Tibial nerve (tissue), 3 donors: ENCODE measurements around the gene TAF4.

Source experiments
- CTCF ChIP-seq, 5 experiments: fragments of 200-600 bp in 3 of 5; fragments of 450-650 bp in 2 of 5; sonication (generic) in 3 of 5; IDR thresholded peaks; one replicate each; pipeline ENCODE4 v1.5.1; 2016 to 2019; ENCODE audit warnings: antibody characterized with exemption in 5 of 5, mild to moderate bottlenecking in 3 of 5, moderate library complexity in 2 of 5
- POLR2A ChIP-seq, 2 donors: fragments of 450-650 bp; IDR thresholded peaks; one replicate each; pipeline ENCODE4 v1.6.1; 2017; ENCODE audit warnings: antibody characterized with exemption in 2 of 2, mild to moderate bottlenecking in 2 of 2, moderate library complexity in 2 of 2

- no peak for TF ChIP-seq CTCF (IDR thresholded peaks at IDR 0.05)
- TF ChIP-seq POLR2A (IDR thresholded peaks at IDR 0.05): no peak
These were observed 129.6 kb downstream of the TAF4 start for GRCh38 chr20:61935926-61936700.
